HepG2 (cell line): Measurements from ENCODE around the gene IKZF4. TPM values are rescaled to one million over a fixed set of nuclear protein-coding genes. Genes with fewer than 3 reads are reported as not detected.
A peak's percentile ranks its signal among the peaks of the same experiment; 100 is the strongest.

Experiments used
- ATAC-seq: fragments of 200-7000 bp; cut with Tn5 transposase; 3 replicates; pipeline ENCODE4 v1.9.1; 2020; ENCODE audit warnings: mild to moderate bottlenecking, moderate library complexity
- BruUV-seq: library from RNA; stranded (reverse); fragments of 400-500 nt; replicated peaks from 2 replicates; lab custom pipeline; 2021; lab: Mats Ljungman, UMichigan
- CTCF ChIA-PET: fragments of 300-600 bp; formaldehyde crosslinking; extraction: SDS; loops from one replicate; lab custom pipeline; 2021; ENCODE audit warnings: low total read pairs, inconsistent platforms, low intra/inter-chr PET ratio; lab: Yijun Ruan, JAX
- POLR2A ChIA-PET: fragments of 350-600 bp; sonication (Branson Sonifier 250); formaldehyde crosslinking; loops from one replicate; lab custom pipeline; 2020; ENCODE audit warnings: antibody characterized with exemption, inconsistent platforms; lab: Yijun Ruan, JAX
- DNase-seq: peaks from one replicate; pipeline ENCODE4 v3.0.0-alpha.2; 2015; ENCODE audit warnings: low spot score
- FAIRE-seq: peaks from 3 replicates; lab custom pipeline; 2011; peaks lifted over from hg19 to GRCh38; lab: Jason Lieb, UNC
- H2AFZ ChIP-seq: one replicate; pipeline ENCODE4 v1.6.1; 2011; ENCODE audit warnings: low read length, inconsistent platforms
- H3K27ac ChIP-seq: fragments of 300-600 bp; 3 replicates; pipeline ENCODE4 v1.8.0; 2011; ENCODE audit warnings: mixed run types, mild to moderate bottlenecking, mixed read lengths, low read length, inconsistent platforms; ENCODE audit not compliant: insufficient read depth; ENCODE audit errors: extremely low read length
- H3K27me3 ChIP-seq, 2 experiments: fragments of 200-600 bp in 1 of 2; 2 replicates in 1 of 2; 3 replicates in 1 of 2; pipeline versions ENCODE4 v1.6.0 to v1.8.0; 2011; ENCODE audit warnings: low read length in 2 of 2, mild to moderate bottlenecking in 2 of 2, moderate library complexity in 2 of 2, inconsistent platforms in 1 of 2; ENCODE audit not compliant: insufficient read depth in 2 of 2, control insufficient read depth in 1 of 2
- H3K36me3 ChIP-seq, 2 experiments: fragments of 200-600 bp in 1 of 2; replicated peaks in 1 of 2; 2 replicates in 1 of 2; 3 replicates in 1 of 2; pipeline versions ENCODE4 v1.5.1 to v1.8.0; 2011; ENCODE audit warnings: low read length in 2 of 2, inconsistent platforms in 1 of 2; ENCODE audit not compliant: insufficient read depth in 2 of 2, control insufficient read depth in 1 of 2
- H3K4me1 ChIP-seq: 2 replicates; pipeline ENCODE4 v1.5.1; 2012; ENCODE audit warnings: low read length, inconsistent platforms; ENCODE audit not compliant: insufficient read depth
- H3K4me2 ChIP-seq: 2 replicates; pipeline ENCODE4 v1.6.0; 2011; ENCODE audit warnings: low read depth, low read length, inconsistent platforms
- H3K4me3 ChIP-seq, 3 experiments: fragments of 200-600 bp in 1 of 3; sonication (generic), shearing (Covaris generic) in 1 of 3; replicated peaks in 1 of 3; 2 replicates each; pipeline ENCODE4 v1.5.1; 2011 to 2016; ENCODE audit warnings: low read length in 3 of 3, inconsistent platforms in 2 of 3, low read depth in 2 of 3, mild to moderate bottlenecking in 2 of 3, control low read depth in 1 of 3, mixed read lengths in 1 of 3; ENCODE audit not compliant: insufficient read depth in 1 of 3
- H3K79me2 ChIP-seq: one replicate; pipeline ENCODE4 v1.6.1; 2011; ENCODE audit warnings: low read length, inconsistent platforms; ENCODE audit not compliant: insufficient read depth
- H3K9ac ChIP-seq: 2 replicates; pipeline ENCODE4 v1.6.0; 2011; ENCODE audit warnings: mild to moderate bottlenecking, low read depth, low read length, inconsistent platforms; ENCODE audit not compliant: insufficient read depth
- H3K9me3 ChIP-seq: 2 replicates; pipeline ENCODE4 v1.5.1; 2012; ENCODE audit warnings: mild to moderate bottlenecking, low read length
- H4K20me1 ChIP-seq: 2 replicates; pipeline ENCODE4 v1.6.0; 2011; ENCODE audit warnings: inconsistent platforms, mild to moderate bottlenecking, low read length, moderate library complexity; ENCODE audit not compliant: insufficient read depth
- ATAD3A ChIP-seq: sonication (generic); formaldehyde crosslinking; IDR thresholded peaks from 2 replicates; pipeline ENCODE4 v1.4.0; 2020; ENCODE audit warnings: missing genetic modification reagents
- ATF7-NPFF ChIP-seq: sonication (generic); formaldehyde crosslinking; IDR thresholded peaks from 2 replicates; pipeline ENCODE4 v1.8.1; 2023; ENCODE audit warnings: mild to moderate bottlenecking, low read depth, missing genetic modification reagents, moderate library complexity
- CBX2 ChIP-seq, 2 experiments: fragments of 200-600 bp in 1 of 2; sonication (generic); formaldehyde crosslinking in 1 of 2; IDR thresholded peaks; 2 replicates each; pipeline versions ENCODE4 v1.7.0 to v1.8.1; 2018 to 2022; ENCODE audit warnings: low read depth in 2 of 2, low read length in 1 of 2, mild to moderate bottlenecking in 1 of 2, missing genetic modification reagents in 1 of 2
- CHCHD3 ChIP-seq: sonication (generic); formaldehyde crosslinking; IDR thresholded peaks from 2 replicates; pipeline ENCODE4 v1.8.0; 2022; ENCODE audit warnings: mild to moderate bottlenecking, missing genetic modification reagents, moderate library complexity
- DR1 ChIP-seq: sonication (generic); formaldehyde crosslinking; IDR thresholded peaks from 2 replicates; pipeline ENCODE4 v1.8.0; 2021; ENCODE audit warnings: mild to moderate bottlenecking, missing genetic modification reagents, inconsistent platforms
- ESRRA ChIP-seq: sonication (generic); formaldehyde crosslinking; IDR thresholded peaks from 2 replicates; pipeline ENCODE4 v1.5.1; 2020; ENCODE audit warnings: mild to moderate bottlenecking, low read depth, missing genetic modification reagents
- HBP1 ChIP-seq: IDR thresholded peaks from 2 replicates; pipeline ENCODE4 v1.6.1; 2016; ENCODE audit warnings: low read depth, control low read depth
- IKZF5 ChIP-seq: IDR thresholded peaks from 2 replicates; pipeline ENCODE4 v1.6.1; 2018; ENCODE audit warnings: missing genetic modification reagents, mild to moderate bottlenecking, missing compliant biosample characterization
- KLF6 ChIP-seq: IDR thresholded peaks from 2 replicates; pipeline ENCODE4 v1.8.0; 2016; ENCODE audit warnings: missing biosample characterization, missing genetic modification reagents
- MATR3 ChIP-seq: sonication (generic); formaldehyde crosslinking; IDR thresholded peaks from 2 replicates; pipeline ENCODE4 v1.4.0; 2020; ENCODE audit warnings: missing genetic modification reagents
- SIN3A ChIP-seq: IDR thresholded peaks from 2 replicates; pipeline ENCODE4 v1.6.1; 2011; ENCODE audit warnings: low read depth, mild to moderate bottlenecking, control low read depth, low read length, borderline replicate concordance
- SOX13 ChIP-seq, 3 experiments: fragments of 450-650 bp in 1 of 3; sonication (generic) in 1 of 3; formaldehyde crosslinking in 1 of 3; IDR thresholded peaks in 2 of 3; conservative IDR thresholded peaks in 1 of 3; 2 replicates each; pipeline versions ENCODE4 v1.5.0 to v1.6.1; 2016 to 2020; ENCODE audit warnings: antibody characterized with exemption in 1 of 3, mild to moderate bottlenecking in 1 of 3, missing compliant biosample characterization in 1 of 3, missing genetic modification reagents in 1 of 3, moderate library complexity in 1 of 3
- TP53 ChIP-seq: sonication (generic); formaldehyde crosslinking; conservative IDR thresholded peaks from 2 replicates; pipeline ENCODE4 v1.4.0; 2020; ENCODE audit warnings: missing genetic modification reagents
- ZNF772 ChIP-seq: sonication (generic); formaldehyde crosslinking; IDR thresholded peaks from 2 replicates; pipeline ENCODE4 v1.5.0; 2020; ENCODE audit warnings: mild to moderate bottlenecking, missing genetic modification reagents
- ZNF879 ChIP-seq: sonication (generic); formaldehyde crosslinking; IDR thresholded peaks from 2 replicates; pipeline ENCODE4 v1.8.1; 2023; ENCODE audit warnings: missing genetic modification reagents
- ZSCAN21 ChIP-seq: sonication (generic); formaldehyde crosslinking; IDR thresholded peaks from 2 replicates; pipeline ENCODE4 v1.8.0; 2022; ENCODE audit warnings: mild to moderate bottlenecking, missing genetic modification reagents, moderate library complexity, borderline replicate concordance
- WGBS: methylation state at CpG from one replicate; pipeline ENCODE4 v1.1.6; 2017; ENCODE audit warnings: low lambda C conversion rate; 5-methylcytosine and 5-hydroxymethylcytosine counted together
- in situ Hi-C: cut with HindIII; loops from 2 replicates; pipeline ENCODE4 v1.10.0; 2017; ENCODE audit warnings: low pct_unique_long_range_greater_than_20kb; ENCODE audit not compliant: extremely low pct_ligation_motif_present
- intact Hi-C: fragments of 100-400 bp; cut with micrococcal nuclease; formaldehyde crosslinking; loops from one replicate; pipeline ENCODE4 v1.10.0; 2022; ENCODE audit not compliant: unreplicated experiment
- polyA plus RNA-seq, 8 experiments: library from polyadenylated mRNA; depleted of rRNA in 3 of 8; stranded (reverse) in 7 of 8; unstranded in 1 of 8; fragments of >200 nt; fragmentation: Illumina TruSeq in 4 of 8; extraction: Trizol in 4 of 8; gene quantifications; 2 replicates each; pipeline versions ENCODE4 v1.2.1 to v1.2.3, GENCODE V29; 2011 to 2016; ENCODE audit warnings: low read depth in 4 of 8, missing spikeins in 1 of 8, mixed read lengths in 1 of 8; ENCODE audit not compliant: insufficient read depth in 1 of 8
- total RNA-seq, 5 experiments: library from RNA; depleted of rRNA; stranded (reverse); fragments of >200 nt; fragmentation: Illumina TruSeq; extraction: Trizol; gene quantifications; 2 replicates each; pipeline ENCODE4 v1.2.3, GENCODE V29; 2016; ENCODE audit warnings: low read depth in 1 of 5
- TF ChIP-seq, protein P1 (sequence below): IDR thresholded peaks from 2 replicates; pipeline ENCODE4 v1.6.1; 2016; ENCODE audit warnings: mild to moderate bottlenecking, missing biosample characterization, missing genetic modification reagents

The IKZF4 gene
- total and polyA plus RNA-seq, 2 of the 13 experiments (the other 11 are each of a cell fraction or from before 2014, with no cell fraction given) = 0.58 to 2.2 TPM

DNA sequence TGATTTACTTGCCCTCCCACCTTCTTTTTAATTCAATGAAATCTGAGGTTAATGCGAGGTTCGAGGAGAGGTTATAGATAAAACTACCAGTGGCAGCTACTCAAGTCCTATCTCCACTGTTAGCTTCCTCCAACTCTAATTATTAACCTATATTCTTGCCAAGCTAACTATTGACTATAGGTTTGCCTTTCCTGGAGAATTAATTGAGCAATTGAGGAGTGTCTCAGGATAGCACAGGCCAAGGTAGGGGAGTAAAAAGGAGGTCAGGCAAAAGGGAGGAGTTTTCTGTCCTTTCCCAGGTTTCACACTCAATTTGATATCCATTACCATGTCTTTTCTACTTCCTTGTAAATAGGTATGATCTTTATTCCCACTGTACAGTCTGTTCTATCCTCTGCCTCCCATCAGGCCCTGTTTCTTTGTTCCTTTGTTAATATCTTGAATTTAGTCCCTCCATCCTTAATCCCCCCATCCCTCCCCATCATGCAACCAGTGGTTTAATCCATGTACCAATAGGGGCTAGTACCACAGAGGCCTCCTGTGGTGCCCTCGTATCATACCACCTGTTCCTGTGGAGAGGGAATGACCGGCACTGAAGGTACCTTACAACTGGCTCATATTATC lies 27.5 kb upstream of the IKZF4 start:
- FAIRE-seq = no peak
- intact Hi-C loops = no loop called here
- Histone ChIP-seq H3K27me3 (peaks cover 0 to 3% of the 10 kb centered on the region in 2 experiments; a peak in 1 of 5 replicates), H3K9ac (no peak overlapping the region), H3K27ac (no peak overlapping the region), H3K79me2 (peaks cover 11% of the 10 kb centered on the region), H3K4me1 (peaks cover 26% of the 10 kb centered on the region), H2AFZ (no peak overlapping the region), H4K20me1 (no peaks in the 10 kb centered on the region), H3K9me3 (no peaks in the 10 kb centered on the region), H3K4me3 (no peak overlapping the region), H3K36me3 (peaks cover 18 to 48% of the 10 kb centered on the region in 2 experiments), H3K4me2 (no peak overlapping the region)
- no peak for DNase-seq
- no peak for TF ChIP-seq ZNF879 (CRISPR knock-in tag)
- TF ChIP-seq CHCHD3 (CRISPR knock-in tag) = no peak
- TF ChIP-seq, protein P1, sequence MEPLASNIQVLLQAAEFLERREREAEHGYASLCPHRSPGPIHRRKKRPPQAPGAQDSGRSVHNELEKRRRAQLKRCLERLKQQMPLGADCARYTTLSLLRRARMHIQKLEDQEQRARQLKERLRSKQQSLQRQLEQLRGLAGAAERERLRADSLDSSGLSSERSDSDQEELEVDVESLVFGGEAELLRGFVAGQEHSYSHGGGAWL = no peak
- no peak for TF ChIP-seq HBP1 (CRISPR knock-in tag)
- TF ChIP-seq MATR3 (CRISPR knock-in tag) = no peak
- TF ChIP-seq ZSCAN21 (CRISPR knock-in tag) = no peak
- TF ChIP-seq SIN3A = no peak
- no peak for TF ChIP-seq DR1 (CRISPR knock-in tag)
- TF ChIP-seq ZNF772 (CRISPR knock-in tag) = no peak
- TF ChIP-seq ESRRA (CRISPR knock-in tag) = no peak
- TF ChIP-seq KLF6 = no peak
- no peak for TF ChIP-seq SOX13 (IDR thresholded peaks at IDR 0.05)
- no peak for TF ChIP-seq SOX13 (CRISPR knock-in tag; conservative IDR thresholded peaks at IDR 0.05 in 1 of 2, IDR thresholded peaks at IDR 0.05 in 1 of 2)
- no peak for TF ChIP-seq CBX2 (IDR thresholded peaks at IDR 0.05; ENCODE audit: low read depth, low read length)
- TF ChIP-seq CBX2 (CRISPR knock-in tag; IDR thresholded peaks at IDR 0.05; ENCODE audit: low read depth) = no peak
- TF ChIP-seq ATF7-NPFF (CRISPR knock-in tag) = no peak
- no peak for TF ChIP-seq IKZF5 (CRISPR knock-in tag)
- TF ChIP-seq TP53 (CRISPR knock-in tag) = no peak
- TF ChIP-seq ATAD3A (CRISPR knock-in tag) = no peak
- POLR2A ChIA-PET = interaction anchor here (0.8 to 1.2 kb wide), 2 partner anchors 17 to 66 kb away, joined by 3 read pairs; no protein-coding TSS in a partner anchor
- TSS peak; percentile 22 for BruUV-seq
- no peak for ATAC-seq
- CTCF ChIA-PET = no interaction called here
- in situ Hi-C loops = no loop called here
- WGBS = 98% methylated on average over 4 of the region's 4 CpGs
